GM18498 (cell line): ENCODE data around the gene PPP1R37.

ENCODE experiments used
- ATAC-seq: cut with Tn5 transposase; IDR thresholded peaks from one replicate; pipeline ENCODE4 v1.9.1; 2021; ENCODE audit warnings: mild to moderate bottlenecking, moderate library complexity; ENCODE audit not compliant: unreplicated experiment

Gene PPP1R37

GRCh38 chr19:45150751-45151281 lies 57.8 kb downstream of the PPP1R37 start:
- ATAC-seq, result no peak

GRCh38 chr19:45151320-45151719 lies 58.3 kb downstream of the PPP1R37 start:
- ATAC-seq, result no peak

- no peak for ATAC-seq
Observed at GRCh38 chr19:45151821-45152503, 59.0 kb downstream of the PPP1R37 start.

DNA sequence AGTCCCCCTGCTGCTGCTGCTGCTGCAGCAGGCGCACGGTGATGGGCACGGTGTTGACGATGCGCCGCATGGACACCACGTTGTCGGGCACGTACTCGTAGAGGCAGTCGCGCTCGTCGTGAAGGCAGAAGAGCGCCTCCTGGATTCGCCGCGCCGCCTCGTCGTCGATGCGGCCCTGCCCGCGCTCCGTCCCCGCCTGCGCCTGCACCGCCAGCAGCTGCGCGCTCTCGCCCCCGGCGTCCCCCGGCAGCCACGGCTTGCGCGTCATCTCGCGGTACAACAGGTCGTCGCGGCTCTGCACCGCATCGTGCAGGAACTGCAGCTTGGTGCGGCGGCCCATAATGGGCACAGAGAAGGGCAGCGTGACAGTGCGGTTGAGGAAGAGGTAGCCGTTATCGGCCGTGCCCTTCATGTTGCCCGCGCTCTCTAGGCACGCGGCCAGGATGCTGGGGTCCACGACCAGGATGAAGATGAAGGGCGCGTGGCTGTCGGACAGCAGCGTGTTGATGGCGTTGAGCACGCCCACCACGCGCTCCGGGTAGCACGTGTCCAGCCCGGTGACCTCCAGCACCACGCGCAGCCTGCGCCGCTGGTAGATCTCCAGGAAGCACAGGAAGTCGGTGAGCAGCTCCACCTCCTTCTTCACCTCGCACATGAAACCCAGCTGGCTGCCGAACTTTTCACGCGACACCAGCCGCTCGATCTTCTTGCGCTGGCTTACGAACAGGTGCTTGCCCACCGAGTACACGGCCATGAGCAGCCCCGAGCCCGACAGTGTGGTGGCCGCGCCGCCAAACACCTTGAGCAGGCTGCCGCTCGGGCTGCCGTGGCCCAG lies 59.7 kb downstream of the PPP1R37 start:
- ATAC-seq, result no peak

- ATAC-seq, result no peak
Observed at GRCh38 chr19:45153339-45154063, 60.5 kb downstream of the PPP1R37 start.

GRCh38 chr19:45154064-45154827 lies 61.3 kb downstream of the PPP1R37 start:
- no peak for ATAC-seq

- ATAC-seq, result no peak
Observed at GRCh38 chr19:45156011-45156630, 63.1 kb downstream of the PPP1R37 start.

- ATAC-seq, result no peak
Observed at GRCh38 chr19:45156751-45157150, 63.8 kb downstream of the PPP1R37 start.

DNA sequence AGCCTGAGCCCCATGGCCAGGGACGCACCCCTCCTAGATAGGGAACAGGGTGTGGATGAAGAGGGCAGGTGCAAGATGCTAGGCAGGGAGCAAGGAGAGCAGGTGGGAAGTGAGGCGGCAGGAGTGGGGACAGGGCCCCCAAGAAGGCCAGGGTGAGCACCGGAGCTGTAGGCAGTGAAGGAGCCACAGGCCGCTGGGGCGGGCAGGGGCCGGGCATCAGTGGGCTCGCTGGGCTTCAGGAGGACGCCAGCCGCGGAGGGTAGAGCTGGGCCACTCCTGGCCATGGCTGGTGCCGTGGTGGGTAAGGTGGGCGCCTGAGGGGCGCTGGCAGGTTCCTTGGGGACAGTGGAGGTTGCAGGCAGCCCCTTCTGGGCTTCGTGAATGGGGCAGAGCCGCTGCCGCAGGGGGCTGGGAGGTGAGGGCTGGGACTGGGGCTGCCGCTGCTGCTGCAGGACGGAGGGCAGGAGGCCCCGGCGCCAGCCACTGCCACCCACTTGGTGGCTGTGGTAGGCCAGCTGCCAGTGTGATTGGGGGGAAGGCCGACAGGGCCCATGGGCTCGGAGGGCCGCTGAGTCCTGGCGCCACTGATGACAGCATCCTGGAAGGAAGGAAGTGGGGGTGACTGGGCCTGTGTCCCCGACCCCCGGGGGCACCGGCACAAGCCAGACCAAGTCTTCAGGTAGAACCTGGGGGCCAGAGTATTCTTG lies 65.7 kb downstream of the PPP1R37 start:
- no peak for ATAC-seq

GRCh38 chr19:45159210-45159970 lies 66.4 kb downstream of the PPP1R37 start:
- no peak for ATAC-seq

DNA sequence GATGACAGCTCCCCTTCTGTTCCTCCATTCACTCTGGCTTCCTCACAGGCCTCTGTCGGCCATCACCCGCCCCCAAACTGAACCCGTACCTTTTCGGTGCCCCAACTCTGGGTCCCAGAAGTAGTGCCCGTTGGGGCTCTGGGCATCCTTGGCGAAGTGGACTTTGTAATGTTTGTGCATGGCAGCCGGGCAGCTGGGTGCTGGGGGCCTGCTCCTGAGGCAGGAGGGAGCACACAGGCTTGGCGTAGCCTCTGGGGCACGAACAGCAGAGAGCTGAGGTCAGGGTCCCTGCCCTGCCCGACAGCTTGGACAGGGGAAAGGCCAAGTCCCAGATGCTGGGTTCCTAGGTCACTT lies 67.0 kb downstream of the PPP1R37 start:
- no peak for ATAC-seq

DNA sequence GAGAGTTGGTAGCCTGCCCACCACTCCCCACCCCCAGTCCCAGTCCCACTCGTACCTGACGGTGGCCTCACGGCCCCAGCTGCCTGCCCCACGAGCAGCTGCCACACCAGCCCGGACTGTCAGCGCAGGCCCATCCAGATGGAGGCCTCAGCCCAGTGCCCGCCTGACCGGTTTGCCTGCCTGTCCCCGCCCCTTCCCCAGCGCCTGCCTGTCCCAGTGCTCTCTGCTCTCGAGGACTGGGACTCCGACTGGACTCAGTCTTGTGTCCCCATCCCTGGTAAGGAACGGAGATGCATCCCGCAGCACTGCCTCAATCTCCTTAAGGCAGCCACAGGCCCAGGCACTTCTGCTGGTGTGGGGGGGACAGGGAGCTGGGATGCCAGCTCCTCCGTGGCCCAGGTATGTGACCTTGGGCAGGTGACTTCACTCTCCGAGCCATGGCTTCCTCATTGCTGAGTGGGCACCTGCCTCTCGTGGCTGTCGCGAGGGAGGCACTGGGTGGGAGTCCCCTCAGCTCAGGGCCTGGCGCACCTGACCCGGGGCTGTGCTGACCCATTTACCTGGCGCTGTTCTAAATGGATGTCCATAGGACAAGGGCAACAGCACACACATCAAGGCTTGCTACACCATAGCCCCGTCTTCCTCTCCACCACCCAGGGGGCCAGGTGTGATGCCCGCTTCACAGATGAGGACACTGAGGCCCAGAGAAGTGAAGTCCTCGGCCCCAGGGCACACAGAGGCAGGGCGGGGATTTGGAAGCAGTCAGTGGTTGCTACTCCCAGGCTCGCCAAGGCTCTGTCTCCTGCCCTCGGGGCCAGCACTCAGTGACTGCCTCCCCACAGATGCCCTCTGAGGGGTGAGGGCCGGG lies 68.1 kb downstream of the PPP1R37 start, which contains the start of gene NKPD1:
NKPD1 (minus strand) TSS at position 113 of the 868 bp plus-strand sequence. CDS start 832 bp downstream, outside the sequence.
- no peak for ATAC-seq

DNA sequence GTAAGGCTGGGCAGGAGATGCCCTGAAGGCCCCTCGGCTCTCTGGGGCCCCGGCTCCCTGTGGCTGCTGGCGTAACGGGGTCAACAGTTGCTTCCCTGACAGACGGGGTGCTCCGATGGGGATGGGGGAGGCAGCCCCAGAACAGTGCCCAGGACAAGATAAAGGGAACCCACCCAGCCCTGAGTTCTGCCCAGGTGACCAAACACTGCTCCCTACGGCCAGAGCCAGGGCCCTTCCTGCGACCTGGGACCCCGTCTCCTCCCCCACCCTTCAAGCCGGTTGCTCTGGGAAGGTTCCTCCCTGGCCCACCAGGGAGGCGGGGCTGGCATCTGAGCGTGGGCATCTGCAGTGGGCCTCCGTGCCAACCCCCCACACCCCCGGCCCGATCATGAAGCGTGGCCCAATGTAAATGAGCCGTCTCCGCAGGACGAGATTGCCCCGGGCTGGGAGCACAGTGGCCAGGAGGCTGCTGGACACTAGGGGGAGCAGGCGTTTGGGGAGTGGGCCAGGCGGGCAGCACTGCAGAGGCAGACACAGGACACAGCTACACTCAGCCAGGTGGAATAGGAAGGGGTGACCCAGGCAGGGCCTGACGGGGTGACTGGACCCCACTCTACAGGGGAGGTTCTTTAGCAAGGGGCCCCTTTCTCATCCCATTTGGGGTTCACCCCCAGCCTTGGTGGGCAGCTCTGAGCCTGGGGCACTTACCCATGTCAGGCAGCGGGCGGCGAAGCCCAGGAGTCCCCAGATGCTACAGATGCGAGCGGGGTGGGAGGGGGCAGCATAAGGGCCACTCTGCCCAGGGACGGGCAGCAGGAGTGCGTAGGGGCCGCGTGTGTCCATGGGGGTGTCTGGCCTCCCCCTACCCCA lies 69.0 kb downstream of the PPP1R37 start:
- no peak for ATAC-seq

DNA sequence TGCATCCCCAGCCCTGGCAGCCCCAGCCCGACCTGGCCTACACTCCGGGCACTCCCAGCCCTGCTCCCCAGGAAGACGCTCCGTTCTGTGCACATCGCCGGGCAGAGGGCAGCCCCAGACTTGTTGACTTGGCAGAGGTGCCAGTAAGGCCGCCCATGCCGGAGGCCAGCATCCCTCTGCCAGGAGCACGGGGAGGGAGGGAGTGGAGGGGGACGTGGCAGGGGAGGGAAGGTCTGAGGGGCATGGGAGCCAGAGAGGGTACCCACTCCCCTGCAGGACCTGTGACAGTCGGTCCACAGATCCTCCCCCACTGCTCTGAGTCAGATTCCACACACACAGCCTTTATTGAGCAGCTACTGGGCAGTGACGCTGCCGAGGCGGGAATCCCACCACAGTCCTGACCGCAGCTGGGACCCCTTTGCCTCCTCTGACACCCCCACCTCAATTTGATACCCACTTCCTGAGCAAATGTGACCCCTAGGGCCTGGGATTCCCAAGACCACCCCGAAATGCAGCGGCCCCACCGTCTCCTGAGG lies 69.7 kb downstream of the PPP1R37 start:
- ATAC-seq, result no peak

DNA sequence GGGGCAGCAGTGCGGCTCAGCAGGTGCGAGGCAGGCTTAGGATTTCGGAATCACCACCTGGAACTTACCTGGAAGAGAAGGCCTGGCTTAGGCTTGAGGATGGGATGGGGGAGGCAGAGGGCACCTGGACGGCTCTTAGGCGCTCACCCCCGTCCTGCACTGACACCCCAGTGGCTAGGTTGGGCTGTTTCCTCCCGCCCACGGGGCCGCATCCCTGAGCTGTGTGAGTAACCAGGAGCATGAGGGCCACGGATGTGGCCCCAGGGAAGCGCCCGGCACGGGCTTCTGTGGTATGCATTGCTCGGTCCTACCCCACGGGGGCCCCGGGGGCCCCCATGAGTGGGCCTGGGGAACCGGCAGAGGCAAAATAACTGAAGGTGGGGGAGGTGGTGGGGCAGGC lies 70.2 kb downstream of the PPP1R37 start:
- ATAC-seq, result no peak

- ATAC-seq, result no peak
Observed at GRCh38 chr19:45163751-45164460, 70.9 kb downstream of the PPP1R37 start.
